GM21528 (cell line): ENCODE results near the gene KIAA1217.
"Not testable (repeated sequence)": the region's sequence is repeated elsewhere in the genome, so short reads cannot be mapped to it uniquely, and the experiment has no call there.

Experiments
- ATAC-seq: cut with Tn5 transposase; IDR thresholded peaks from one replicate; pipeline ENCODE4 v1.9.1; 2021; ENCODE audit warnings: mild to moderate bottlenecking, moderate library complexity; ENCODE audit not compliant: unreplicated experiment, low FRiP score

KIAA1217 gene

DNA sequence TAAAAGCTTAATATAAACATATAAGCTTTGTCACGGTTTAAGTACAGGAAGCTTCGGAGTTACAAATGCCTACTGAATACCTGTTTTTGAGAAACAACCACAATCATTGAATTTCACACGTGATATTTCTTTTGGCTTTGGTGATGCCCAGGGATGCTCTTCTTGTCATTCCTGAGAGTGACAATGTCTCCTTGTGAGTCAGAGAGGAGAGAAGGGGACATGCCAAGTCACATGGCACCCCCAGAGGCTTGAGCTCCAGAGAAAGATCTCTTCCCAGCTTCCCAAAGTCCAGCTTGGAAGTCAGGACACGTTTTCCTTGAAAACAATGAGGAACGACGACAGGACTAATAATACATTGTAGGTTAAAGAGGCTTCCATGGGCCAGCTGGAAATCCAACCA lies 272.3 kb downstream of the KIAA1217 start:
- ATAC-seq, result no peak

- ATAC-seq, result not testable (repeated sequence)
Observed at GRCh38 chr10:24482713-24483112, 273.8 kb downstream of the KIAA1217 start.

DNA sequence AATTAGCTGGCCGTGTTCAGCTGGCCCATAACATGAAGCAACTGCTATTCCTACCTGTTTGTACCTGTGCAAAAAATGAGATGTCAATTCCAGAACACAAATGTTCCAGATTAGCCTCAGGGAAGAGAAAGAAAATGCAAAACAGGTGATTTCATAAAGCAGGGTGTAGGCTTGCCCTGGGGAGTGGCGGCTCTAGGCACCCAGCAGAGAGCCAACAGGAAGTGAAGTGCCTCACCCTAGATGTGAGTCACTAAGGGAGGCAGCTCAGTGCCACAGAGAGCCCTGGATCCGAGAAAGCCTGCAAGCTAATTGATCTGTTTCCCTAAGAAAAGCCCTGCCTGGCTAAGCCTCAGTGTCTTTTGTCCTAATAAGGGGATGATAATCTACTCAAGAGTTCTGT lies 274.8 kb downstream of the KIAA1217 start:
- ATAC-seq, result no peak

GRCh38 chr10:24484771-24485170 lies 275.8 kb downstream of the KIAA1217 start:
- no peak for ATAC-seq

DNA sequence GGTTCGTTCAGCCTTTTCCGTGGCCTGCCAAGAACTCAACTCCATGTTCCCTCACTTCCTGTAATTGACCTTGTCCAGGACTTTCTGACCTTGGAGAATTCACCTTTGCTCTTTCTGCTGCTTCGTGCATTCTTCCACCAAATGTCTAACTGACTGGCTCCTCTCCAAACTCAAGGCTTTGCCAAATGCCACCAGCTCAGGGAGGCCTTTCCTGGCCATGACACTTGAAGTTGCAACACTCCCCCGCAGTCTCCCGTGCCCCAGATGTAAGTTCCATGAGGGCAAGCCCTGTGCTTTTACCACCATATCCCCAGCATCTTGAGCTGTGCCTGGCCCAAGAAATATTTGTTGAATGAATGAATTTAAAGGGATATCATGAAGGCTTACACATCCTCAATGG lies 276.4 kb downstream of the KIAA1217 start:
- ATAC-seq, result no peak

- no peak for ATAC-seq
Observed at GRCh38 chr10:24488631-24489030, 279.7 kb downstream of the KIAA1217 start.

- no peak for ATAC-seq
Observed at GRCh38 chr10:24493165-24493564, 284.2 kb downstream of the KIAA1217 start.

- ATAC-seq, result no peak
Observed at GRCh38 chr10:24494236-24494635, 285.3 kb downstream of the KIAA1217 start.

GRCh38 chr10:24494777-24495176 lies 285.8 kb downstream of the KIAA1217 start:
- ATAC-seq, result no peak

GRCh38 chr10:24495666-24496460 lies 286.9 kb downstream of the KIAA1217 start:
- no peak for ATAC-seq

DNA sequence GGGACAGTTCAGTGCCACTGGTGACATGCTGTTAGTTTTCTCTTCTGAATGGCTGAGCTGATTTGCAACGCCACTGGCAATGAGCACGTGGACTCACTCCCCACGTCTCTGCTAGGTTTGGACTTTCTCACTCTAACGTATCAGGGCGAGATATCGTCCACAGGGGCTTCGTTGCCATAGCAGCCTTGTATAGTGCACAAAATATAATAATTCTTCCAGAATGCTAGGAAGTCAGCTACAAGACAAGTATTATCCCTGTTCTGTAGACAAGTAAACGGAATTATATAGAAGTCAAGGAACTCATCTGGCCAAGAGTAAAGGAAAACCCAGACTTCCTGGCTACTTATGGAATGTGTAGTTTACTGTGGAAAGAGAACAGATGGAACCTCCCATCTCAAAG lies 288.0 kb downstream of the KIAA1217 start:
- ATAC-seq, result no peak

- ATAC-seq, result no peak
Observed at GRCh38 chr10:24501056-24501711, 292.2 kb downstream of the KIAA1217 start.

DNA sequence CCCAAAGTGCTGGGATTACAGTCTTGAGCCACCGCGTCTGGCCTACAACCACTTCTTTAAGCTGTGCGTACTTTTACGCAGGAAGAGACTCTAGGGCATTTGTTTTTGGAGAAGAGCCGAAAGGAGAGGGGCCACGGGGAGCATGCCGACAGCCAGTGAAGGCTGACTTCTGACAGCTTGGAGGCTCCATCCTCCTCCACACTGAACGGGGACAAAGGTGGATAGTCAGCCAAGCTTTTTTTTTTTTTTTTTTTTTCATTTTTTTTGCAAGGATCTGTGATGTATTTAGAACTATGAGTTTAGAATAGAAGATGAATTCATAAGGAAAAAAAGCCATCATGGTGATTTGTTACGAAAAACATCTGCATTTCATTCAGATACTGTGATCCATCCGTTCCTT lies 293.1 kb downstream of the KIAA1217 start:
- ATAC-seq, result no peak

- ATAC-seq, result no peak
Observed at GRCh38 chr10:24502801-24503460, 294.0 kb downstream of the KIAA1217 start.

- no peak for ATAC-seq
Observed at GRCh38 chr10:24503461-24504320, 294.8 kb downstream of the KIAA1217 start.

- ATAC-seq, result no peak
Observed at GRCh38 chr10:24505759-24506158, 296.8 kb downstream of the KIAA1217 start.

DNA sequence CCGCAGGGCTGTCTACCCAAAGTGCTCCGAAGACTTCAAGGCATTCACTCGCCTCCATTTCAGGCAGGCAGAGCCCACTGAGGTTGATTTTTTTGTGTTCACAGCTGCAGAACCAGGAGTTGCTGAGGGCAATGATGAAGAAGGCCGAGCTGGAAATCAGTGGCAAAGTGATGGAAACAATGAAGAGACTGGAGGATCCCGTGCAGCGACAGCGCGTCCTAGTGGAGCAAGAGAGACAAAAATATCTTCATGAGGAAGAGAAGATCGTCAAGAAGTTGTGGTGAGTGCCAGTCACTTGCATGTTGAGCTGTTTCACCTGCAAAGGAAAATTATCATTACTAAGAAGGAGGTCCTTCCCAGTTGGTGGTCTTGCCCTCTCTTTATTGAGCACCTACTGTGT lies 304.2 kb downstream of the KIAA1217 start:
- no peak for ATAC-seq

- ATAC-seq, result no peak
Observed at GRCh38 chr10:24515481-24515880, 306.5 kb downstream of the KIAA1217 start.

- no peak for ATAC-seq
Observed at GRCh38 chr10:24518411-24518810, 309.5 kb downstream of the KIAA1217 start.

GRCh38 chr10:24518981-24519597 lies 310.2 kb downstream of the KIAA1217 start:
- ATAC-seq, result no peak
